Measurements from ENCODE around the gene MREG.
"Not testable (repeated sequence)": the region's sequence is repeated elsewhere in the genome, so short reads cannot be mapped to it uniquely, and the experiment has no call there.

Gene MREG

GRCh38 chr2:216006164-216006663 lies 7.1 kb downstream of the MREG start:
- H3K27me3 ChIP-seq (ENCODE audit: control insufficient read depth, insufficient read depth, low read length): no peaks in the 10 kb centered on the region
- H3K4me1 ChIP-seq (ENCODE audit: control insufficient read depth, insufficient read depth, low read length): peaks cover 41% of the 10 kb centered on the region
- H3K27ac ChIP-seq (ENCODE audit: low read depth, low read length): no peak overlapping the region
- H3K9ac ChIP-seq (ENCODE audit: low read length): no peak overlapping the region
- H3K4me3 ChIP-seq (ENCODE audit: low read depth, low read length): no peak overlapping the region
- no peaks in the 10 kb centered on the region for H3K36me3 ChIP-seq (ENCODE audit: control insufficient read depth, insufficient read depth, low read length)
- no peaks in the 10 kb centered on the region for H3K9me3 ChIP-seq (ENCODE audit: control insufficient read depth, insufficient read depth, low read depth, low read length)

GRCh38 chr2:216004697-216005283 lies 8.6 kb downstream of the MREG start:
- peaks cover 8% of the 10 kb centered on the region for H3K36me3 ChIP-seq (ENCODE audit: control insufficient read depth, insufficient read depth, low read length)
- H3K4me3 ChIP-seq (ENCODE audit: low read depth, low read length): no peak overlapping the region
- no peak overlapping the region for H3K9ac ChIP-seq (ENCODE audit: low read length)
- no peaks in the 10 kb centered on the region for H3K9me3 ChIP-seq (ENCODE audit: control insufficient read depth, insufficient read depth, low read depth, low read length)
- H3K27me3 ChIP-seq (ENCODE audit: control insufficient read depth, insufficient read depth, low read length): no peaks in the 10 kb centered on the region
- H3K4me1 ChIP-seq (ENCODE audit: control insufficient read depth, insufficient read depth, low read length): peaks cover 45% of the 10 kb centered on the region
- no peak overlapping the region for H3K27ac ChIP-seq (ENCODE audit: low read depth, low read length)

GRCh38 chr2:216003876-216004696 lies 9.3 kb downstream of the MREG start:
- Histone ChIP-seq H3K36me3 (ENCODE audit: control insufficient read depth, insufficient read depth, low read length) (peaks cover 12% of the 10 kb centered on the region), H3K4me3 (ENCODE audit: low read depth, low read length) (no peak overlapping the region), H3K27ac (ENCODE audit: low read depth, low read length) (no peak overlapping the region), H3K9ac (ENCODE audit: low read length) (no peak overlapping the region), H3K27me3 (ENCODE audit: control insufficient read depth, insufficient read depth, low read length) (no peaks in the 10 kb centered on the region), H3K4me1 (ENCODE audit: control insufficient read depth, insufficient read depth, low read length) (peaks cover 45% of the 10 kb centered on the region), H3K9me3 (ENCODE audit: control insufficient read depth, insufficient read depth, low read depth, low read length) (no peaks in the 10 kb centered on the region)

GRCh38 chr2:216002693-216003092 lies 10.7 kb downstream of the MREG start:
- peaks cover 12% of the 10 kb centered on the region for H3K36me3 ChIP-seq (ENCODE audit: control insufficient read depth, insufficient read depth, low read length)
- H3K9me3 ChIP-seq (ENCODE audit: control insufficient read depth, insufficient read depth, low read depth, low read length): no peaks in the 10 kb centered on the region
- peaks cover 45% of the 10 kb centered on the region for H3K4me1 ChIP-seq (ENCODE audit: control insufficient read depth, insufficient read depth, low read length)
- no peak overlapping the region for H3K4me3 ChIP-seq (ENCODE audit: low read depth, low read length)
- no peak overlapping the region for H3K9ac ChIP-seq (ENCODE audit: low read length)
- H3K27ac ChIP-seq (ENCODE audit: low read depth, low read length): no peak overlapping the region
- H3K27me3 ChIP-seq (ENCODE audit: control insufficient read depth, insufficient read depth, low read length): no peaks in the 10 kb centered on the region

- no peak overlapping the region for H3K27ac ChIP-seq (ENCODE audit: low read depth, low read length)
- H3K36me3 ChIP-seq (ENCODE audit: control insufficient read depth, insufficient read depth, low read length): peaks cover 17% of the 10 kb centered on the region
- H3K4me3 ChIP-seq (ENCODE audit: low read depth, low read length): no peak overlapping the region
- no peak overlapping the region for H3K9ac ChIP-seq (ENCODE audit: low read length)
- no peaks in the 10 kb centered on the region for H3K9me3 ChIP-seq (ENCODE audit: control insufficient read depth, insufficient read depth, low read depth, low read length)
- peaks cover 45% of the 10 kb centered on the region for H3K4me1 ChIP-seq (ENCODE audit: control insufficient read depth, insufficient read depth, low read length)
- H3K27me3 ChIP-seq (ENCODE audit: control insufficient read depth, insufficient read depth, low read length): no peaks in the 10 kb centered on the region
These were observed 11.2 kb downstream of the MREG start for GRCh38 chr2:216002101-216002678.

- no peaks in the 10 kb centered on the region for H3K27me3 ChIP-seq (ENCODE audit: control insufficient read depth, insufficient read depth, low read length)
- no peak overlapping the region for H3K4me3 ChIP-seq (ENCODE audit: low read depth, low read length)
- H3K9ac ChIP-seq (ENCODE audit: low read length): no peak overlapping the region
- peaks cover 38% of the 10 kb centered on the region for H3K4me1 ChIP-seq (ENCODE audit: control insufficient read depth, insufficient read depth, low read length)
- no peaks in the 10 kb centered on the region for H3K9me3 ChIP-seq (ENCODE audit: control insufficient read depth, insufficient read depth, low read depth, low read length)
- H3K27ac ChIP-seq (ENCODE audit: low read depth, low read length): no peak overlapping the region
- peaks cover 20% of the 10 kb centered on the region for H3K36me3 ChIP-seq (ENCODE audit: control insufficient read depth, insufficient read depth, low read length)
These were observed 11.9 kb downstream of the MREG start for GRCh38 chr2:216001216-216002100.

GRCh38 chr2:215998636-215999035 lies 14.7 kb downstream of the MREG start:
- no peak overlapping the region for H3K4me3 ChIP-seq (ENCODE audit: low read depth, low read length)
- H3K9me3 ChIP-seq (ENCODE audit: control insufficient read depth, insufficient read depth, low read depth, low read length): no peaks in the 10 kb centered on the region
- peaks cover 33% of the 10 kb centered on the region for H3K4me1 ChIP-seq (ENCODE audit: control insufficient read depth, insufficient read depth, low read length)
- peaks cover 36% of the 10 kb centered on the region for H3K36me3 ChIP-seq (ENCODE audit: control insufficient read depth, insufficient read depth, low read length)
- no peak overlapping the region for H3K27ac ChIP-seq (ENCODE audit: low read depth, low read length)
- H3K9ac ChIP-seq (ENCODE audit: low read length): no peak overlapping the region
- H3K27me3 ChIP-seq (ENCODE audit: control insufficient read depth, insufficient read depth, low read length): no peaks in the 10 kb centered on the region

- Histone ChIP-seq H3K27ac (ENCODE audit: low read depth, low read length) (no peak overlapping the region), H3K9ac (ENCODE audit: low read length) (no peak overlapping the region), H3K9me3 (ENCODE audit: control insufficient read depth, insufficient read depth, low read depth, low read length) (no peaks in the 10 kb centered on the region)
These were observed 16.1 kb downstream of the MREG start for GRCh38 chr2:215997219-215997618.

GRCh38 chr2:215994911-215995310 lies 18.4 kb downstream of the MREG start:
- Histone ChIP-seq H3K9ac (ENCODE audit: low read length) (no peak overlapping the region), H3K9me3 (ENCODE audit: control insufficient read depth, insufficient read depth, low read depth, low read length) (peaks cover 5% of the 10 kb centered on the region; the same call in 1 of the 2 replicates)

More at GRCh38 chr2:215997219-215997618, 16.1 kb downstream of the MREG start:
- peaks cover 20% of the 10 kb centered on the region for H3K4me1 ChIP-seq (ENCODE audit: control insufficient read depth, insufficient read depth, low read length)
- peaks cover 36% of the 10 kb centered on the region for H3K36me3 ChIP-seq (ENCODE audit: control insufficient read depth, insufficient read depth, low read length)
- no peaks in the 10 kb centered on the region for H3K27me3 ChIP-seq (ENCODE audit: control insufficient read depth, insufficient read depth, low read length)
- H3K4me3 ChIP-seq (ENCODE audit: low read depth, low read length): no peak overlapping the region

GRCh38 chr2:215988556-215989207 lies 24.7 kb downstream of the MREG start:
- H3K4me3 ChIP-seq (ENCODE audit: low read depth, low read length); H3K27me3 ChIP-seq (ENCODE audit: control insufficient read depth, insufficient read depth, low read length); H3K9ac ChIP-seq (ENCODE audit: low read length); H3K4me1 ChIP-seq (ENCODE audit: control insufficient read depth, insufficient read depth, low read length); H3K27ac ChIP-seq (ENCODE audit: low read depth, low read length): not testable (repeated sequence)
- H3K9me3 ChIP-seq (ENCODE audit: control insufficient read depth, insufficient read depth, low read depth, low read length): peaks cover 26% of the 10 kb centered on the region
- H3K36me3 ChIP-seq (ENCODE audit: control insufficient read depth, insufficient read depth, low read length): peaks cover 15% of the 10 kb centered on the region

More at GRCh38 chr2:215994911-215995310, 18.4 kb downstream of the MREG start:
- H3K4me3 ChIP-seq (ENCODE audit: low read depth, low read length): no peak overlapping the region
- peaks cover 6% of the 10 kb centered on the region for H3K4me1 ChIP-seq (ENCODE audit: control insufficient read depth, insufficient read depth, low read length)
- no peaks in the 10 kb centered on the region for H3K27me3 ChIP-seq (ENCODE audit: control insufficient read depth, insufficient read depth, low read length)
- no peak overlapping the region for H3K27ac ChIP-seq (ENCODE audit: low read depth, low read length)
- H3K36me3 ChIP-seq (ENCODE audit: control insufficient read depth, insufficient read depth, low read length): peaks cover 29% of the 10 kb centered on the region
